SK-N-SH (cell line): ENCODE results near the gene GLCCI1. TPM values are rescaled to one million over a fixed set of nuclear protein-coding genes. Genes with fewer than 3 reads are reported as not detected.

Experiments used
- CTCF ChIA-PET: fragments of 300-600, 350-600 bp; formaldehyde crosslinking; extraction: SDS; loops from one replicate; lab custom pipeline; 2021; lab: Yijun Ruan, JAX
- POLR2A ChIA-PET: fragments of 350-600 bp; sonication (Branson Sonifier 250); formaldehyde crosslinking; extraction: SDS; loops from one replicate; lab custom pipeline; 2020; ENCODE audit warnings: antibody characterized with exemption, inconsistent platforms; lab: Yijun Ruan, JAX
- DNase-seq: peaks from one replicate; pipeline ENCODE4 v3.0.0; 2012
- H2AFZ ChIP-seq: fragments of 200-600 bp; sonication (generic); 2 replicates; pipeline ENCODE4 v1.8.1; 2016; ENCODE audit warnings: antibody characterized with exemption, mild to moderate bottlenecking, low read depth
- H3F3A ChIP-seq: fragments of 200-600 bp; sonication (generic); replicated peaks from 2 replicates; pipeline ENCODE3; 2016; ENCODE audit warnings: antibody characterized with exemption, mild to moderate bottlenecking; ENCODE audit not compliant: insufficient read depth
- H3K27ac ChIP-seq, 2 experiments: fragments of 200-500 bp in 1 of 2; fragments of 200-600 bp in 1 of 2; sonication (Bioruptor generic) in 1 of 2; sonication (generic), shearing (Covaris generic) in 1 of 2; 2 replicates each; pipeline versions ENCODE4 v1.5.1 to v1.6.1; 2014 to 2016; ENCODE audit warnings: low read depth in 2 of 2, inconsistent platforms in 1 of 2, low read length in 1 of 2, mild to moderate bottlenecking in 1 of 2, mixed read lengths in 1 of 2
- H3K27me3 ChIP-seq: fragments of 200-600 bp; sonication (generic), shearing (Covaris generic); 2 replicates; pipeline ENCODE4 v1.6.1; 2016; ENCODE audit warnings: mixed run types; ENCODE audit not compliant: insufficient read depth
- H3K36me3 ChIP-seq, 2 experiments: fragments of 200-500 bp in 1 of 2; fragments of 200-600 bp in 1 of 2; sonication (Bioruptor generic) in 1 of 2; sonication (generic) in 1 of 2; replicated peaks in 1 of 2; 2 replicates each; pipeline versions ENCODE3 to v1.5.1; 2014 to 2016; ENCODE audit warnings: low read length in 1 of 2, mild to moderate bottlenecking in 1 of 2; ENCODE audit not compliant: insufficient read depth in 2 of 2, control insufficient read depth in 1 of 2
- H3K4me1 ChIP-seq, 2 experiments: fragments of 200-500 bp in 1 of 2; fragments of 200-600 bp in 1 of 2; sonication (Bioruptor generic) in 1 of 2; sonication (generic), shearing (Covaris generic) in 1 of 2; 2 replicates each; pipeline versions ENCODE4 v1.5.1 to v1.6.1; 2014 to 2016; ENCODE audit warnings: low read depth in 1 of 2, low read length in 1 of 2, mixed run types in 1 of 2; ENCODE audit not compliant: insufficient read depth in 2 of 2, control insufficient read depth in 1 of 2
- H3K4me2 ChIP-seq: fragments of 200-600 bp; sonication (generic), shearing (Covaris generic); 2 replicates; pipeline ENCODE4 v1.6.1; 2017; ENCODE audit warnings: mixed run types
- H3K4me3 ChIP-seq, 2 experiments: fragments of 200-500 bp in 1 of 2; fragments of 200-600 bp in 1 of 2; sonication (Bioruptor generic) in 1 of 2; sonication (generic), shearing (Covaris generic) in 1 of 2; 2 replicates each; pipeline versions ENCODE4 v1.5.1 to v1.8.1; 2014 to 2016; ENCODE audit warnings: low read depth in 2 of 2, inconsistent platforms in 1 of 2, low read length in 1 of 2, mild to moderate bottlenecking in 1 of 2, mixed read lengths in 1 of 2, moderate library complexity in 1 of 2
- H3K79me2 ChIP-seq: fragments of 200-600 bp; sonication (generic); 2 replicates; pipeline ENCODE4 v1.8.1; 2017; ENCODE audit warnings: mild to moderate bottlenecking; ENCODE audit not compliant: insufficient read depth
- H3K9ac ChIP-seq: fragments of 200-600 bp; sonication (generic); 2 replicates; pipeline ENCODE4 v1.6.1; 2017; ENCODE audit warnings: mixed run types
- H3K9me2 ChIP-seq: fragments of 200-600 bp; sonication (generic); 2 replicates; pipeline ENCODE4 v1.6.1; 2017; ENCODE audit warnings: mixed run types
- H3K9me3 ChIP-seq: fragments of 200-600 bp; sonication (generic); 2 replicates; pipeline ENCODE4 v1.6.1; 2017; ENCODE audit warnings: mixed run types, mild to moderate bottlenecking, moderate library complexity
- H4K20me1 ChIP-seq: fragments of 200-600 bp; sonication (generic); 2 replicates; pipeline ENCODE4 v1.6.1; 2017; ENCODE audit warnings: mild to moderate bottlenecking, mixed run types; ENCODE audit not compliant: insufficient read depth
- CHD2 ChIP-seq: fragments of 150-350 bp; IDR thresholded peaks from 2 replicates; pipeline ENCODE4 v1.6.1; 2018; ENCODE audit warnings: low read length; ENCODE audit not compliant: partially characterized antibody
- EP300 ChIP-seq, 2 experiments: IDR thresholded peaks; 2 replicates each; pipeline versions ENCODE4 v1.4.0 to v1.6.1; 2012; ENCODE audit warnings: borderline replicate concordance in 1 of 2, low read depth in 1 of 2, low read length in 1 of 2
- FOXJ3 ChIP-seq: sonication (generic); formaldehyde crosslinking; IDR thresholded peaks from 2 replicates; pipeline ENCODE4 v1.5.1; 2020; ENCODE audit warnings: mild to moderate bottlenecking, missing genetic modification reagents
- GATA2 ChIP-seq: sonication (generic); formaldehyde crosslinking; IDR thresholded peaks from 2 replicates; pipeline ENCODE4 v1.5.0; 2020; ENCODE audit warnings: mild to moderate bottlenecking, missing genetic modification reagents
- IRF3 ChIP-seq: fragments of 150-350 bp; IDR thresholded peaks from 2 replicates; pipeline ENCODE4 v1.6.1; 2016; ENCODE audit warnings: mild to moderate bottlenecking, low read depth, low read length
- JUND ChIP-seq: IDR thresholded peaks from 2 replicates; pipeline ENCODE4 v1.4.0; 2012
- MAX ChIP-seq: IDR thresholded peaks from 2 replicates; pipeline ENCODE4 v1.4.0; 2012; ENCODE audit warnings: low read depth
- MEF2A ChIP-seq: IDR thresholded peaks from 2 replicates; pipeline ENCODE4 v1.4.0; 2012; ENCODE audit warnings: low read depth, borderline replicate concordance
- MXI1 ChIP-seq: IDR thresholded peaks from 2 replicates; pipeline ENCODE4 v1.6.1; 2012; ENCODE audit warnings: mild to moderate bottlenecking, low read depth, low read length, improper control_type of control experiment
- NFIC ChIP-seq: IDR thresholded peaks from 2 replicates; pipeline ENCODE4 v1.4.0; 2012; ENCODE audit warnings: borderline replicate concordance
- NRF1 ChIP-seq: IDR thresholded peaks from 2 replicates; pipeline ENCODE4 v1.6.1; 2012; ENCODE audit warnings: low read depth, mild to moderate bottlenecking, low read length
- PBX3 ChIP-seq: IDR thresholded peaks from 2 replicates; pipeline ENCODE4; 2012
- POLR2AphosphoS5 ChIP-seq: IDR thresholded peaks from 2 replicates; pipeline ENCODE4 v1.6.1; 2012; ENCODE audit warnings: low read depth, low read length
- RCOR1 ChIP-seq: fragments of 150-350 bp; IDR thresholded peaks from 2 replicates; pipeline ENCODE4 v1.6.1; 2017; ENCODE audit warnings: antibody characterized with exemption, low read length
- REST ChIP-seq: IDR thresholded peaks from 2 replicates; pipeline ENCODE4 v1.6.1; 2012; ENCODE audit warnings: mild to moderate bottlenecking, low read depth, low read length, moderate library complexity
- RXRA ChIP-seq: IDR thresholded peaks from 2 replicates; pipeline ENCODE4 v1.4.0; 2012; ENCODE audit warnings: low read depth, mild to moderate bottlenecking, borderline replicate concordance
- SIN3A ChIP-seq: IDR thresholded peaks from 2 replicates; pipeline ENCODE4 v1.6.1; 2012; ENCODE audit warnings: low read depth, mild to moderate bottlenecking, low read length, moderate library complexity, borderline replicate concordance
- SMC3 ChIP-seq: IDR thresholded peaks from 2 replicates; pipeline ENCODE4 v1.6.1; 2012; ENCODE audit warnings: low read depth, low read length, improper control_type of control experiment
- TCF12 ChIP-seq: IDR thresholded peaks from 2 replicates; pipeline ENCODE4 v1.4.0; 2012
- USF1 ChIP-seq: IDR thresholded peaks from 2 replicates; pipeline ENCODE4 v1.4.0; 2012; ENCODE audit warnings: low read depth, borderline replicate concordance
- YY1 ChIP-seq: IDR thresholded peaks from 2 replicates; pipeline ENCODE4 v1.4.0; 2012; ENCODE audit warnings: low read depth, mild to moderate bottlenecking
- WGBS: methylation state at CpG from one replicate; pipeline ENCODE4 v1.1.6; 2017; ENCODE audit warnings: low lambda C conversion rate; 5-methylcytosine and 5-hydroxymethylcytosine counted together
- polyA plus RNA-seq, 3 experiments: library from polyadenylated mRNA; depleted of rRNA; stranded (reverse); fragments of >200 nt; gene quantifications; 2 replicates each; pipeline ENCODE4 v1.2.3, GENCODE V29; 2012

Gene GLCCI1
- polyA plus RNA-seq, 1 of the 3 experiments (the other 2 are of a cell fraction), result 5.5 TPM

- TF ChIP-seq TCF12 (0 out of 2 replicates have a peak, but pooled peaks have one; percentile 26), JUND (0 out of 2 replicates have a peak, but pooled peaks have one; percentile 12), YY1 (no peak)
- Histone ChIP-seq H3K4me3 (no peak overlapping the region), H3K9ac (no peak overlapping the region), H3K9me3 (no peaks in the 10 kb centered on the region), H3K4me2 (no peak overlapping the region), H3F3A (peaks cover 7% of the 10 kb centered on the region), H3K4me1 (peaks cover 0 to 5% of the 10 kb centered on the region in 2 experiments; a peak in 1 of 4 replicates), H3K27me3 (no peaks in the 10 kb centered on the region), H3K79me2 (no peaks in the 10 kb centered on the region), H4K20me1 (no peaks in the 10 kb centered on the region), H2AFZ (no peak overlapping the region), H3K36me3 (no peaks in the 10 kb centered on the region), H3K27ac (peak overlapping the region in 1 of 2 experiments; percentile 49; a peak in 2 of 4 replicates), H3K9me2 (no peaks in the 10 kb centered on the region)
- ChIA-PET CTCF (interaction anchor here (0.6 to 4.5 kb wide), 2 partner anchors 10 to 23 kb away, joined by 3 to 20 read pairs; no protein-coding TSS in a partner anchor), POLR2A (no interaction called here)
- 77% methylated on average over 3 of the region's 3 CpGs for WGBS
- DNase-seq, result no peak
These were observed 12.0 kb upstream of the GLCCI1 start for GRCh38 chr7:7956531-7957128.

GRCh38 chr7:7957513-7957912, 11.1 kb upstream of the GLCCI1 start:
- H2AFZ ChIP-seq, result no peak overlapping the region
- no peak overlapping the region for H3K9ac ChIP-seq
- no peaks in the 10 kb centered on the region for H3K9me3 ChIP-seq
- no peaks in the 10 kb centered on the region for H3K27me3 ChIP-seq
- ChIA-PET POLR2A (no interaction called here), CTCF (interaction anchor here (0.8 to 1.0 kb wide), 2 partner anchors 47 to 85 kb away, joined by 3 read pairs; no protein-coding TSS in a partner anchor)
- no peaks in the 10 kb centered on the region for H4K20me1 ChIP-seq
- H3F3A ChIP-seq, result peaks cover 7% of the 10 kb centered on the region
- H3K9me2 ChIP-seq, result no peaks in the 10 kb centered on the region
- H3K79me2 ChIP-seq, result no peaks in the 10 kb centered on the region
- no peak overlapping the region for H3K4me2 ChIP-seq
- TF ChIP-seq MEF2A, result no peak
- TF ChIP-seq SMC3, result no peak
- no peak for TF ChIP-seq FOXJ3 (CRISPR knock-in tag)
- no peak for TF ChIP-seq RCOR1
- TF ChIP-seq MXI1, result no peak
- no peak for TF ChIP-seq NFIC
- no peak for TF ChIP-seq TCF12
- TF ChIP-seq PBX3, result no peak
- TF ChIP-seq RXRA, result no peak
- TF ChIP-seq REST, result no peak
- TF ChIP-seq YY1, result no peak
- no peak for TF ChIP-seq NRF1
- no peak for TF ChIP-seq IRF3
- TF ChIP-seq EP300 (IDR thresholded peaks at IDR 0.05; ENCODE audit: borderline replicate concordance in 1 of 2, low read depth in 1 of 2, low read length in 1 of 2), result no peak
- no peak for TF ChIP-seq CHD2
- TF ChIP-seq POLR2AphosphoS5, result no peak
- no peak for TF ChIP-seq SIN3A
- no peak for TF ChIP-seq USF1
- TF ChIP-seq MAX, result no peak
- no peak for TF ChIP-seq GATA2
- H3K36me3 ChIP-seq, result no peaks in the 10 kb centered on the region
- H3K27ac ChIP-seq, result no peak overlapping the region
- H3K4me1 ChIP-seq, result peaks cover 0 to 5% of the 10 kb centered on the region in 2 experiments; a peak in 1 of 4 replicates
- no peak overlapping the region for H3K4me3 ChIP-seq
- DNase-seq, result no peak
- WGBS, result 91% methylated on average over 2 of the region's 2 CpGs
